Omental fat pad (tissue), 4 donors: ENCODE measurements around the gene TSPYL1. TPM values are rescaled to one million over a fixed set of nuclear protein-coding genes. Genes with fewer than 3 reads are reported as not detected.

Experiments used
- ATAC-seq: fragments of 150-250 bp; one replicate; pipeline ENCODE4 v1.9.1; 2016; ENCODE audit warnings: mild to moderate bottlenecking, moderate library complexity; ENCODE audit not compliant: low FRiP score
- DNase-seq: peaks from one replicate; pipeline ENCODE4 v3.0.0-alpha.2; 2019; ENCODE audit warnings: low spot score
- CTCF ChIP-seq, 3 donors: fragments of 450-650 bp; IDR thresholded peaks; one replicate each; pipeline ENCODE4 v1.5.1; 2016 to 2017; ENCODE audit warnings: antibody characterized with exemption in 3 of 3, mild to moderate bottlenecking in 3 of 3, moderate library complexity in 2 of 3
- total RNA-seq, 4 donors: library from RNA; depleted of rRNA; stranded (reverse); fragments of >200 nt; gene quantifications; one replicate each; pipeline ENCODE4 v1.1.0, GENCODE V29; 2016

Gene TSPYL1
- total RNA-seq, 4 donors from 2014 or later = 43.5 to 94.0 (median 65.1) TPM

- ATAC-seq (no peak), DNase-seq (no peak)
- TF ChIP-seq CTCF (IDR thresholded peaks at IDR 0.05) = no peak
These were observed 14.5 kb downstream of the TSPYL1 start for GRCh38 chr6:116265041-116265829.

GRCh38 chr6:116263353-116263752 lies 16.4 kb downstream of the TSPYL1 start:
- DNase-seq (no peak), ATAC-seq (no peak)
- no peak for TF ChIP-seq CTCF (IDR thresholded peaks at IDR 0.05)

GRCh38 chr6:116258520-116258919 lies 21.2 kb downstream of the TSPYL1 start:
- no peak for DNase-seq
- no peak for ATAC-seq
- no peak for TF ChIP-seq CTCF (IDR thresholded peaks at IDR 0.05)

GRCh38 chr6:116256694-116257093 lies 23.0 kb downstream of the TSPYL1 start:
- DNase-seq (no peak), ATAC-seq (no peak)
- no peak for TF ChIP-seq CTCF (IDR thresholded peaks at IDR 0.05)

- no peak for TF ChIP-seq CTCF (IDR thresholded peaks at IDR 0.05)
- ATAC-seq (no peak), DNase-seq (no peak)
These were observed 24.4 kb downstream of the TSPYL1 start for GRCh38 chr6:116255246-116255800.

- no peak for ATAC-seq
- DNase-seq = no peak
- no peak for TF ChIP-seq CTCF (IDR thresholded peaks at IDR 0.05)
These were observed 25.3 kb downstream of the TSPYL1 start for GRCh38 chr6:116254297-116255056.
